Body of pancreas (tissue), 4 donors: ENCODE measurements around the gene MASP2. TPM values are rescaled to one million over a fixed set of nuclear protein-coding genes. Genes with fewer than 3 reads are reported as not detected.

Source experiments
- ATAC-seq: fragments of 150-250 bp; one replicate; pipeline ENCODE4 v1.9.1; 2016
- DNase-seq, 4 donors: peaks; one replicate each; pipeline ENCODE4 v3.0.0-alpha.2; 2019
- H3K27ac ChIP-seq, 4 donors: fragments of 200-600 bp; sonication (generic); 1 replicate in 3 of 4; 2 replicates in 1 of 4; pipeline versions ENCODE4 v1.5.1 to v1.6.1; 2016 to 2019; ENCODE audit warnings: mild to moderate bottlenecking in 1 of 4, mixed read lengths in 1 of 4, moderate library complexity in 1 of 4
- H3K27me3 ChIP-seq, 2 donors: fragments of 200-600 bp; sonication (generic); one replicate each; pipeline ENCODE4 v1.6.0; 2016; ENCODE audit warnings: mild to moderate bottlenecking in 1 of 2
- H3K36me3 ChIP-seq, 2 donors: fragments of 200-600 bp; sonication (generic); replicated peaks in 1 of 2; 2 replicates each; pipeline ENCODE4 v1.5.1; 2016; ENCODE audit warnings: low read depth in 2 of 2; ENCODE audit not compliant: insufficient read depth in 1 of 2
- H3K4me1 ChIP-seq: fragments of 200-600 bp; sonication (generic); one replicate; pipeline ENCODE4 v1.6.0; 2016
- H3K4me3 ChIP-seq, 2 donors: fragments of 200-600 bp; sonication (generic); 1 replicate in 1 of 2; 2 replicates in 1 of 2; pipeline ENCODE4 v1.5.1; 2016 to 2019
- H3K9me3 ChIP-seq, 3 donors: fragments of 200-600 bp; sonication (generic); 1 replicate in 2 of 3; 2 replicates in 1 of 3; pipeline ENCODE4 v1.5.1; 2016
- POLR2A ChIP-seq, 3 donors: fragments of 450-650 bp; IDR thresholded peaks; one replicate each; pipeline ENCODE4 v1.6.1; 2016; ENCODE audit warnings: antibody characterized with exemption in 3 of 3, mild to moderate bottlenecking in 2 of 3
- WGBS, 2 donors: methylation state at CpG; one replicate each; pipeline ENCODE4 v1.1.5; 2017; 5-methylcytosine and 5-hydroxymethylcytosine counted together
- intact Hi-C: fragments of 100-400 bp; cut with DNase I; formaldehyde crosslinking; loops from one replicate; pipeline ENCODE4 v1.15.1; 2023
- total RNA-seq, 2 donors: library from RNA; depleted of rRNA; stranded (reverse); fragments of >200 nt; gene quantifications; one replicate each; pipeline ENCODE4 v1.1.0, GENCODE V29; 2016
- TF ChIP-seq, protein P1 (sequence below), 7 experiments: fragments of 450-650 bp in 4 of 7; fragments of 200-600 bp in 3 of 7; sonication (generic) in 3 of 7; IDR thresholded peaks; one replicate each; pipeline ENCODE4 v1.5.1; 2016 to 2019; ENCODE audit warnings: antibody characterized with exemption in 7 of 7

Gene MASP2
- total RNA-seq, 2 donors from 2014 or later, result not detected

DNA sequence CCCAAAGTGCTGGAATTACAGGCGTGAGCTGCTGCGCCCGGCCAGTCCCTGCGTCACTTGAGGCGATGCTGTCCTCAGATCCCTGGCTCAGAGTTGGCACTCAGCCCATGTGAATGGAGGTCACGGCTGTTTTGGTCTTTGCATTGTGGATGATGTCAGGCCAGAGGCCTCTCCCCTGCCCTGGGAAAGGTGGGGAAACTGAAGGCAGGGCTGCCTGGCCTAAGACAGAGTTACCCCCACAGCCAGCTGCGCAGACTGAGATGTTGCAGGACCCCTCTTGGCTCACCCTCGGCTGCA lies 821 bp downstream of the MASP2 start:
- Histone ChIP-seq H3K27ac (no peak overlapping the region), H3K27me3 (no peaks in the 10 kb centered on the region), H3K36me3 (no peaks in the 10 kb centered on the region), H3K4me3 (no peak overlapping the region), H3K4me1 (no peaks in the 10 kb centered on the region), H3K9me3 (no peaks in the 10 kb centered on the region)
- ATAC-seq (no peak), DNase-seq (peak in 1 of 4 donors; percentile 4)
- intact Hi-C loops, result no loop called here
- TF ChIP-seq POLR2A (IDR thresholded peaks at IDR 0.05), result no peak
- TF ChIP-seq, protein P1, sequence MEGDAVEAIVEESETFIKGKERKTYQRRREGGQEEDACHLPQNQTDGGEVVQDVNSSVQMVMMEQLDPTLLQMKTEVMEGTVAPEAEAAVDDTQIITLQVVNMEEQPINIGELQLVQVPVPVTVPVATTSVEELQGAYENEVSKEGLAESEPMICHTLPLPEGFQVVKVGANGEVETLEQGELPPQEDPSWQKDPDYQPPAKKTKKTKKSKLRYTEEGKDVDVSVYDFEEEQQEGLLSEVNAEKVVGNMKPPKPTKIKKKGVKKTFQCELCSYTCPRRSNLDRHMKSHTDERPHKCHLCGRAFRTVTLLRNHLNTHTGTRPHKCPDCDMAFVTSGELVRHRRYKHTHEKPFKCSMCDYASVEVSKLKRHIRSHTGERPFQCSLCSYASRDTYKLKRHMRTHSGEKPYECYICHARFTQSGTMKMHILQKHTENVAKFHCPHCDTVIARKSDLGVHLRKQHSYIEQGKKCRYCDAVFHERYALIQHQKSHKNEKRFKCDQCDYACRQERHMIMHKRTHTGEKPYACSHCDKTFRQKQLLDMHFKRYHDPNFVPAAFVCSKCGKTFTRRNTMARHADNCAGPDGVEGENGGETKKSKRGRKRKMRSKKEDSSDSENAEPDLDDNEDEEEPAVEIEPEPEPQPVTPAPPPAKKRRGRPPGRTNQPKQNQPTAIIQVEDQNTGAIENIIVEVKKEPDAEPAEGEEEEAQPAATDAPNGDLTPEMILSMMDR (IDR thresholded peaks at IDR 0.05), result no peak
- 88% methylated on average over 8 of the region's 8 CpGs; no CpG with 5 or more reads in 1 of the 2 donors for whole genome bisulfite sequencing, 2 donors

DNA sequence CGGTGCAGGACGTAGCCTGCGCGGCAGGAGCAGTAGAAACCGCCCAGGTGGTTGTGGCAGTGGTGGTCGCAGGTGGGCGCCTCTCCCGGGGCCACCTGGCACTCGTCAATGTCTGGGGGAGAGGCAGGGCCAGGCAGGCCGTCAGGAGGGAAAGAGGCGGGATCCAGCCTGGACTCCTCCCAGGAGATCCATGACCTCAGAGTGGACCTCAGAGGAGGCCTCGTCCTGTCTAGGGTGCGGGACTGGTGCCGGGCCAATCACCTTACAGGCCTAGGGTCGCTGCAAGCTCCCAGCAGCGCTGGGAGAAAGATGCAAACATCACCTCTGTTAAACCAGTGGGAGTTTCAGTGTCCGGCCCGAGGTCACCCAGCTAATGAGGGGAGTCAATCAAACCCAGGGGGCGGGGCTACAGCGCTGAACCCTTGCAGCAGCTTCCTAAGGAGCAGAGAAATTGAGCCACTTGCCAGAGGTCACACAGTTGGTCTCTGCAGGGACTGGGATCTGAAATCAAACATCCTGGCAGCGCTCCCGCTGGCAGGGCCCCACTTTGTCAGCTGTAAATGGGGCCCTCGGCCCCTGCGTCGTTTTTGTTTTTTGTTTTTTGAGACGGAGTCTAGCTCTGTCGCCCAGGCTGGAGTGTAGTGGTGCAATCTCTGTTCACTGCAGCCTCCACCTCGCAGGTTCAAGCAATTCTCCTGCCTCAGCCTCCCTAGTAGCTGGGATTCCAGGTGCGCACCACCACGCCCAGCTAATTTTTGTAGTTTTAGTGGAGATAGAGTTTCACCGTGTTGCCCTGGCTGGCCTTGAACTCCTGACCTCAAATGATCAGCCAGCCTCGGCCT lies 1.4 kb downstream of the MASP2 start:
- H3K4me1 ChIP-seq, result no peaks in the 10 kb centered on the region
- WGBS, 2 donors, result 73 to 80% methylated on average over 1 to 31 of the region's 32 CpGs
- H3K36me3 ChIP-seq, result no peaks in the 10 kb centered on the region
- ATAC-seq (no peak), DNase-seq (no peak)
- TF ChIP-seq, protein P1 (IDR thresholded peaks at IDR 0.05), result no peak
- no peak for TF ChIP-seq POLR2A (IDR thresholded peaks at IDR 0.05)
- H3K27me3 ChIP-seq, result no peaks in the 10 kb centered on the region
- intact Hi-C loops, result no loop called here
- no peak overlapping the region for H3K27ac ChIP-seq
- H3K4me3 ChIP-seq, result no peak overlapping the region
- H3K9me3 ChIP-seq, result no peaks in the 10 kb centered on the region

DNA sequence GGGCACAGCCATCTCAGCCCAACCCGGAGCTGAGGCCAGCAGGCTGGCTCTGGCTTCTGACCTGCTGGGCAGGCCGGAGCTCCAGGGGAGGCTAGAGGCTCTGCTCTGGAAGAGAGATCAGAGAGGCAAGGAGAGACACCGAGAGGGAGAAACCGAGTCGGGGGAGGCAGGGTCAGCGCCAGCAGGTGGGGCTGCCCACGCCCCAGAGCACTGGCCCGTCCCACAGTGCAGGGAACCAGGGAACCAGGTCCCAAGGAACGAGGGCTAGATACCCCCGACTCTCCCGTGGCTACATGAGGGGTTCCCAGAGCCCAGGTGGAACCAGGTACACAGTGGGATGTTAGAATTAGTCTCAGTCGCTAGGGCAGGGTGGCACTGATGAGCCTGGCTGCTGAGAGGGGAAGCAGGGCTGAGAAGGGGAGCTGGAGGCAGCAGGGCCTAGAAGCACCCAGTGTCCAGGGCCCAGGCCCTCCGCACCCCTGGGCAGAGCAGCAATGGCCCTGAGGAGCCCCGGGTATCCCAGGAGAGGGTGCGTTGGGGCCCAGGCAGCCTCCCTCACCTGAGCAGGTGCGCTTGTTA lies 2.1 kb downstream of the MASP2 start:
- Histone ChIP-seq H3K4me3 (no peak overlapping the region), H3K9me3 (no peaks in the 10 kb centered on the region), H3K27me3 (no peaks in the 10 kb centered on the region), H3K27ac (no peak overlapping the region), H3K4me1 (no peaks in the 10 kb centered on the region), H3K36me3 (no peaks in the 10 kb centered on the region)
- WGBS, 2 donors, result 79 to 86% methylated on average over 12 to 15 of the region's 16 CpGs
- intact Hi-C loops, result no loop called here
- TF ChIP-seq, protein P1 (IDR thresholded peaks at IDR 0.05), result no peak
- TF ChIP-seq POLR2A (IDR thresholded peaks at IDR 0.05), result no peak
- DNase-seq (no peak), ATAC-seq (no peak)

DNA sequence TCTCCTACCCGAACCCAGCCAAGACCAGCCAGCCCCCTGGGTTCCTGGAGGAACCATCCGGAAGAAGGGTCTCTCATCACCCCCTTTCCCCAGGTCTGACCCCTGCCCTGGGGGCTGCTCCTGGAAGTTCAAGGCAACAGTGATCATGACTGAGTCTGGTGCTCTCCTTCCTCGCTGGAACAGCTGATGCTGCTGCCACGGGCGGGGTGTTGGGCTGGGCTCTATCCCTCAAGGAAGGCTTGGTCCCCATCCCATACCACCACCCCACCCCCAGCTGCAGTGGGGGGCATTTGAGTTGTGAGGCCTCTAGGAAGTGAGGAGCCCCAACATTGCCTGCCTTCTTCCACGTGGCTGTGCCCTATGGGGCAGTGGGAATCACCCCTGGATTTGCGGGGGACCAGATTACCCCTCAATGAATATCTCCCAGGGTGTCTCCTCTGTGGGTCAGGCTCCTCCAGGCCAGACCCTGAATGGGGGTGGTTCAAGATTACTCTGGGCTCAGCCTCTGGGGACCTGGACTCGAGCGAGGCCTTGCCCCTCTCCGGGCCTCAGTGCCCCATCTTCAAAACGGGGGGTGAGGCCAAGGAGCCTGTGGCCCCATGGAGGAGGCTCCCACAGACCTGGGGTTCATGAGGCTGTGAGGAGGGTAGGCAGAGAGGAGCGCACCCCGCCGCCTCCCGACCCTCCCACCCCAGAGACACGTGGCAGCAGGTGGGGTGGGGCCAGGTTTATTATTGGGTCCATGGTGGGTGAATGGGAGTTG lies 2.8 kb downstream of the MASP2 start:
- H3K9me3 ChIP-seq, result no peaks in the 10 kb centered on the region
- no peak overlapping the region for H3K27ac ChIP-seq
- TF ChIP-seq POLR2A (IDR thresholded peaks at IDR 0.05), result no peak
- TF ChIP-seq, protein P1 (IDR thresholded peaks at IDR 0.05), result no peak
- ATAC-seq (no peak), DNase-seq (no peak)
- no peak overlapping the region for H3K4me3 ChIP-seq
- H3K36me3 ChIP-seq, result no peaks in the 10 kb centered on the region
- intact Hi-C loops, result no loop called here
- H3K4me1 ChIP-seq, result no peaks in the 10 kb centered on the region
- 67 to 73% methylated on average over 7 to 13 of the region's 16 CpGs for WGBS, 2 donors
- no peaks in the 10 kb centered on the region for H3K27me3 ChIP-seq
